GM08714 (cell line): ENCODE results near the gene PRELP.
"Not testable (repeated sequence)": the region's sequence is repeated elsewhere in the genome, so short reads cannot be mapped to it uniquely, and the experiment has no call there.

Experiments used
- H3K4me3 ChIP-seq: fragments of 200-500 bp; sonication (Bioruptor generic); 2 replicates; pipeline ENCODE4 v1.5.1; 2014; ENCODE audit warnings: mild to moderate bottlenecking, low read length, inconsistent platforms
- ZNF274 ChIP-seq: IDR thresholded peaks from 2 replicates; pipeline ENCODE4 v1.6.1; 2012; ENCODE audit warnings: mild to moderate bottlenecking, low read depth, low read length

The PRELP gene

GRCh38 chr1:203475012-203475981 lies at the start of gene PRELP:
Gene PRELP, plus strand, starts transcription at chr1:203475806. Its CDS starts 7,379 bp downstream, at chr1:203483185.
- no peak within 1 kb of the TSS for H3K4me3 ChIP-seq
- TF ChIP-seq ZNF274: no peak

- H3K4me3 ChIP-seq: no peak overlapping the region
- no peak for TF ChIP-seq ZNF274
These were observed 49.2 kb upstream of the PRELP start for GRCh38 chr1:203426366-203426765.

- TF ChIP-seq ZNF274: no peak
- H3K4me3 ChIP-seq: no peak overlapping the region
These were observed 48.7 kb upstream of the PRELP start for GRCh38 chr1:203426870-203427269.

- no peak overlapping the region for H3K4me3 ChIP-seq
- TF ChIP-seq ZNF274: no peak
These were observed 48.2 kb upstream of the PRELP start for GRCh38 chr1:203427451-203427850.

GRCh38 chr1:203428981-203429599 lies 46.5 kb upstream of the PRELP start:
- no peak for TF ChIP-seq ZNF274
- H3K4me3 ChIP-seq: no peak overlapping the region

- TF ChIP-seq ZNF274: no peak
- H3K4me3 ChIP-seq: no peak overlapping the region
These were observed 40.0 kb upstream of the PRELP start for GRCh38 chr1:203435615-203436014.

- TF ChIP-seq ZNF274: no peak
- H3K4me3 ChIP-seq: no peak overlapping the region
These were observed 37.8 kb upstream of the PRELP start for GRCh38 chr1:203437696-203438315.

GRCh38 chr1:203439131-203439730 lies 36.4 kb upstream of the PRELP start:
- TF ChIP-seq ZNF274: no peak

GRCh38 chr1:203440771-203441170 lies 34.8 kb upstream of the PRELP start:
- TF ChIP-seq ZNF274: no peak
- H3K4me3 ChIP-seq: no peak overlapping the region

More at GRCh38 chr1:203439131-203439730, 36.4 kb upstream of the PRELP start:
- H3K4me3 ChIP-seq: no peak overlapping the region

GRCh38 chr1:203441766-203442165 lies 33.8 kb upstream of the PRELP start:
- TF ChIP-seq ZNF274: no peak
- no peak overlapping the region for H3K4me3 ChIP-seq

- no peak for TF ChIP-seq ZNF274
- no peak overlapping the region for H3K4me3 ChIP-seq
These were observed 32.8 kb upstream of the PRELP start for GRCh38 chr1:203442821-203443220.

GRCh38 chr1:203443296-203443695 lies 32.3 kb upstream of the PRELP start:
- H3K4me3 ChIP-seq: no peak overlapping the region
- no peak for TF ChIP-seq ZNF274

GRCh38 chr1:203444171-203444576 lies 31.4 kb upstream of the PRELP start:
- TF ChIP-seq ZNF274: no peak
- no peak overlapping the region for H3K4me3 ChIP-seq

- no peak overlapping the region for H3K4me3 ChIP-seq
- TF ChIP-seq ZNF274: no peak
These were observed 28.5 kb upstream of the PRELP start for GRCh38 chr1:203447151-203447550.

- H3K4me3 ChIP-seq: not testable (repeated sequence)
These were observed 28.0 kb upstream of the PRELP start for GRCh38 chr1:203447598-203447997.
